Neuronal stem cell (in vitro differentiated cells): ENCODE measurements around the gene NAT9.

ENCODE experiments used
- DNase-seq: peaks from one replicate; pipeline ENCODE4 v3.0.0-alpha.2; 2013; ENCODE audit warnings: low spot score
- H2AFZ ChIP-seq: one replicate; pipeline ENCODE4 v1.6.1; 2013; ENCODE audit warnings: mild to moderate bottlenecking, low read length, inconsistent platforms
- H2AK5ac ChIP-seq: 2 replicates; pipeline ENCODE4 v1.6.1; 2013; ENCODE audit warnings: low read depth, mild to moderate bottlenecking, inconsistent platforms, low read length, moderate library complexity, mixed read lengths
- H2BK120ac ChIP-seq: 2 replicates; pipeline ENCODE4 v1.6.1; 2013; ENCODE audit warnings: low read depth, mild to moderate bottlenecking, inconsistent platforms, low read length, moderate library complexity, mixed read lengths
- H2BK12ac ChIP-seq: one replicate; pipeline ENCODE4 v1.6.1; 2013; ENCODE audit warnings: low read length, inconsistent platforms
- H2BK15ac ChIP-seq: 2 replicates; pipeline ENCODE4 v1.6.1; 2013; ENCODE audit warnings: mild to moderate bottlenecking, low read length, inconsistent platforms, mixed read lengths
- H2BK5ac ChIP-seq: one replicate; pipeline ENCODE4 v1.6.1; 2013; ENCODE audit warnings: inconsistent platforms, mild to moderate bottlenecking, low read length, moderate library complexity
- H3K14ac ChIP-seq: one replicate; pipeline ENCODE4 v1.6.1; 2013; ENCODE audit warnings: low read length, inconsistent platforms
- H3K18ac ChIP-seq: 2 replicates; pipeline ENCODE4 v1.6.1; 2013; ENCODE audit warnings: low read length, inconsistent platforms
- H3K23ac ChIP-seq: 2 replicates; pipeline ENCODE4 v1.6.1; 2013; ENCODE audit warnings: low read depth, mild to moderate bottlenecking, mixed read lengths, low read length, inconsistent platforms; ENCODE audit not compliant: poor library complexity
- H3K27ac ChIP-seq: replicated peaks from 3 replicates; pipeline ENCODE4 v1.5.1; 2013; ENCODE audit warnings: low read length, inconsistent platforms
- H3K27me3 ChIP-seq, 3 experiments: 2 replicates each; pipeline ENCODE4 v1.6.1; 2013; ENCODE audit warnings: low read length in 3 of 3, mild to moderate bottlenecking in 2 of 3, inconsistent platforms in 1 of 3, low read depth in 1 of 3, mixed read lengths in 1 of 3, moderate library complexity in 1 of 3; ENCODE audit not compliant: control insufficient read depth in 3 of 3, insufficient read depth in 3 of 3
- H3K36me3 ChIP-seq, 2 donors: replicated peaks in 1 of 2; 2 replicates each; pipeline ENCODE4 v1.6.1; 2013; ENCODE audit warnings: low read length in 2 of 2; ENCODE audit not compliant: control insufficient read depth in 2 of 2, insufficient read depth in 2 of 2
- H3K4ac ChIP-seq: 2 replicates; pipeline ENCODE4 v1.6.1; 2013; ENCODE audit warnings: inconsistent platforms, mild to moderate bottlenecking, low read length, moderate library complexity
- H3K4me1 ChIP-seq, 2 donors: 1 replicate in 1 of 2; 2 replicates in 1 of 2; pipeline ENCODE4 v1.6.1; 2013; ENCODE audit warnings: low read length in 2 of 2, low read depth in 1 of 2; ENCODE audit not compliant: control insufficient read depth in 2 of 2, insufficient read depth in 1 of 2
- H3K4me2 ChIP-seq: one replicate; pipeline ENCODE4 v1.6.1; 2013; ENCODE audit warnings: mild to moderate bottlenecking, low read length, inconsistent platforms; ENCODE audit not compliant: insufficient read depth, poor library complexity, severe bottlenecking
- H3K4me3 ChIP-seq, 2 donors: 2 replicates each; pipeline ENCODE4 v1.5.1; 2013; ENCODE audit warnings: low read length in 2 of 2, mild to moderate bottlenecking in 2 of 2, inconsistent platforms in 1 of 2, moderate library complexity in 1 of 2
- H3K79me1 ChIP-seq: one replicate; pipeline ENCODE4 v1.6.1; 2013; ENCODE audit warnings: low read depth, mild to moderate bottlenecking, inconsistent platforms, low read length, moderate library complexity
- H3K9ac ChIP-seq: one replicate; pipeline ENCODE4 v1.6.1; 2013; ENCODE audit warnings: mild to moderate bottlenecking, low read depth, low read length, inconsistent platforms; ENCODE audit not compliant: poor library complexity
- H3K9me3 ChIP-seq, 2 donors: replicated peaks in 1 of 2; 2 replicates each; pipeline versions ENCODE3 to v1.6.1; 2013; ENCODE audit warnings: low read length in 2 of 2, mild to moderate bottlenecking in 2 of 2, inconsistent platforms in 1 of 2, low read depth in 1 of 2, mixed read lengths in 1 of 2, moderate library complexity in 1 of 2; ENCODE audit not compliant: control insufficient read depth in 2 of 2, insufficient read depth in 1 of 2
- H4K8ac ChIP-seq: one replicate; pipeline ENCODE4 v1.6.1; 2013; ENCODE audit warnings: low read depth, mild to moderate bottlenecking, inconsistent platforms, low read length, moderate library complexity
- H4K91ac ChIP-seq: one replicate; pipeline ENCODE4 v1.6.1; 2013; ENCODE audit warnings: low read length, low read depth, mild to moderate bottlenecking, inconsistent platforms; ENCODE audit not compliant: poor library complexity
- WGBS, 2 donors: extraction: QIAGEN DNeasy Blood & Tissue Kit; methylation state at CpG; one replicate each; pipeline ENCODE4 v1.1.7; 2013; ENCODE audit warnings: missing lambda C conversion rate in 2 of 2, mixed read lengths in 1 of 2; ENCODE audit not compliant: insufficient read length in 2 of 2, insufficient replicate concordance in 1 of 2; ENCODE audit errors: extremely low coverage in 2 of 2; 5-methylcytosine and 5-hydroxymethylcytosine counted together

NAT9 gene

GRCh38 chr17:74807925-74808324, 31.8 kb upstream of the NAT9 start:
- H4K8ac ChIP-seq, result no peak overlapping the region
- no peak overlapping the region for H3K9ac ChIP-seq
- H3K79me1 ChIP-seq, result no peaks in the 10 kb centered on the region
- no peak overlapping the region for H3K14ac ChIP-seq
- H2BK15ac ChIP-seq, result no peak overlapping the region
- H3K23ac ChIP-seq, result no peak overlapping the region
- H2BK120ac ChIP-seq, result no peak overlapping the region
- no peak overlapping the region for H3K27ac ChIP-seq
- H3K27me3 ChIP-seq, result no peaks in the 10 kb centered on the region
- H3K18ac ChIP-seq, result no peak overlapping the region
- no peak overlapping the region for H2BK12ac ChIP-seq
- peaks cover 10 to 14% of the 10 kb centered on the region in 2 donors for H3K36me3 ChIP-seq
- H4K91ac ChIP-seq, result no peak overlapping the region
- peaks cover 3 to 8% of the 10 kb centered on the region in 2 donors for H3K4me1 ChIP-seq
- DNase-seq, result no peak
- no peak overlapping the region for H2BK5ac ChIP-seq
- H2AFZ ChIP-seq, result no peak overlapping the region
- H3K9me3 ChIP-seq, result no peaks in the 10 kb centered on the region
- WGBS, 2 donors, result no CpG with 5 or more reads among the region's 6 CpGs
- H2AK5ac ChIP-seq, result no peak overlapping the region
- no peak overlapping the region for H3K4ac ChIP-seq
- H3K4me3 ChIP-seq, result no peak overlapping the region
- H3K4me2 ChIP-seq, result no peak overlapping the region

GRCh38 chr17:74807441-74807840, 31.3 kb upstream of the NAT9 start:
- Histone ChIP-seq H2BK12ac (no peak overlapping the region), H3K36me3 (peaks cover 10 to 16% of the 10 kb centered on the region in 2 donors), H2BK15ac (no peak overlapping the region), H3K9me3 (no peaks in the 10 kb centered on the region), H3K18ac (no peak overlapping the region), H3K9ac (no peak overlapping the region), H2BK120ac (no peak overlapping the region), H3K79me1 (no peaks in the 10 kb centered on the region), H4K91ac (no peak overlapping the region), H2AK5ac (no peak overlapping the region), H3K27me3 (no peaks in the 10 kb centered on the region), H3K27ac (no peak overlapping the region), H3K23ac (peak overlapping the region; percentile 20), H4K8ac (peak overlapping the region; percentile 43), H2AFZ (no peak overlapping the region), H3K4me3 (no peak overlapping the region), H3K4ac (no peak overlapping the region), H3K4me1 (peaks cover 3% of the 10 kb centered on the region in 2 donors), H3K14ac (no peak overlapping the region), H3K4me2 (no peak overlapping the region), H2BK5ac (peak overlapping the region; percentile 66)
- WGBS, 2 donors, result no CpG with 5 or more reads among the region's 13 CpGs
- DNase-seq, result no peak

- H2BK5ac ChIP-seq, result no peak overlapping the region
- no peak overlapping the region for H4K8ac ChIP-seq
- peaks cover 13 to 18% of the 10 kb centered on the region in 2 donors for H3K36me3 ChIP-seq
- no peak overlapping the region for H2BK12ac ChIP-seq
- no peak overlapping the region for H4K91ac ChIP-seq
- no peaks in the 10 kb centered on the region for H3K9me3 ChIP-seq
- H3K27me3 ChIP-seq, result no peaks in the 10 kb centered on the region
- H3K9ac ChIP-seq, result no peak overlapping the region
- no peak overlapping the region for H3K4me2 ChIP-seq
- H3K79me1 ChIP-seq, result peaks cover 3% of the 10 kb centered on the region
- DNase-seq, result no peak
- no peak overlapping the region for H2AFZ ChIP-seq
- H2BK120ac ChIP-seq, result no peak overlapping the region
- H3K4me3 ChIP-seq, result no peak overlapping the region
- no peak overlapping the region for H3K23ac ChIP-seq
- H3K18ac ChIP-seq, result no peak overlapping the region
- no peak overlapping the region for H2BK15ac ChIP-seq
- no peak overlapping the region for H3K14ac ChIP-seq
- H3K27ac ChIP-seq, result no peak overlapping the region
- WGBS, 2 donors, result no CpG with 5 or more reads among the region's 10 CpGs
- no peak overlapping the region for H3K4ac ChIP-seq
- no peak overlapping the region for H2AK5ac ChIP-seq
- H3K4me1 ChIP-seq, result peaks cover 0 to 3% of the 10 kb centered on the region in 2 donors
These were observed 30.2 kb upstream of the NAT9 start for GRCh38 chr17:74806334-74806733.

GRCh38 chr17:74805591-74805991, 29.4 kb upstream of the NAT9 start:
- no peaks in the 10 kb centered on the region for H3K27me3 ChIP-seq
- H4K8ac ChIP-seq, result no peak overlapping the region
- H3K36me3 ChIP-seq, result peaks cover 21 to 23% of the 10 kb centered on the region in 2 donors
- peaks cover 3% of the 10 kb centered on the region for H3K79me1 ChIP-seq
- WGBS, 2 donors, result no CpG with 5 or more reads among the region's 15 CpGs
- peak overlapping the region; percentile 13 for H3K18ac ChIP-seq
- H4K91ac ChIP-seq, result no peak overlapping the region
- DNase-seq, result no peak
- no peak overlapping the region for H2BK12ac ChIP-seq
- no peak overlapping the region for H2BK15ac ChIP-seq
- no peak overlapping the region for H3K14ac ChIP-seq
- peak overlapping the region; percentile 60 for H3K23ac ChIP-seq
- no peaks in the 10 kb centered on the region for H3K9me3 ChIP-seq
- H3K4me1 ChIP-seq, result peaks cover 0 to 3% of the 10 kb centered on the region in 2 donors
- H3K4me2 ChIP-seq, result no peak overlapping the region
- H3K27ac ChIP-seq, result no peak overlapping the region
- H3K4me3 ChIP-seq, result no peak overlapping the region
- peak overlapping the region; percentile 8 for H2AK5ac ChIP-seq
- no peak overlapping the region for H3K4ac ChIP-seq
- no peak overlapping the region for H3K9ac ChIP-seq
- peak overlapping the region; percentile 41 for H2BK120ac ChIP-seq
- no peak overlapping the region for H2BK5ac ChIP-seq
- no peak overlapping the region for H2AFZ ChIP-seq
